Endothelial cell of umbilical vein (primary cell): ENCODE results near the gene STK24. TPM values are rescaled to one million over a fixed set of nuclear protein-coding genes. Genes with fewer than 3 reads are reported as not detected.

Source experiments
- BruUV-seq: library from RNA; stranded (reverse); fragments of 400-500 nt; replicated peaks from 2 replicates; lab custom pipeline; 2021; lab: Mats Ljungman, UMichigan
- CTCF ChIA-PET: fragments of 300-600, 350-600 bp; sonication (Branson Sonifier 250); formaldehyde crosslinking; loops from one replicate; lab custom pipeline; 2021; ENCODE audit warnings: antibody characterized with exemption, inconsistent platforms; lab: Charles Lee
- POLR2A ChIA-PET: fragments of 300-600, 350-600 bp; sonication (Branson Sonifier 250); formaldehyde crosslinking; loops from one replicate; lab custom pipeline; 2021; ENCODE audit warnings: antibody characterized with exemption, inconsistent platforms; lab: Charles Lee
- DNase-seq: peaks from one replicate; pipeline ENCODE4 v3.0.0-alpha.2; 2011; ENCODE audit warnings: low read depth, low spot score
- FAIRE-seq: peaks from 2 replicates; lab custom pipeline; 2011; peaks lifted over from hg19 to GRCh38; lab: Jason Lieb, UNC
- H2AFZ ChIP-seq: 2 replicates; pipeline ENCODE4 v1.6.0; 2012; ENCODE audit warnings: low read depth, low read length, control low read depth, inconsistent platforms
- H3K27ac ChIP-seq: 2 replicates; pipeline ENCODE4 v1.5.1; 2011; ENCODE audit warnings: low read depth, mild to moderate bottlenecking, control low read depth, low read length, moderate library complexity; ENCODE audit not compliant: insufficient read depth
- H3K27me3 ChIP-seq, 2 experiments: 2 replicates each; pipeline versions ENCODE4 v1.6.0 to v1.6.1; 2011; ENCODE audit warnings: low read length in 2 of 2, mixed read lengths in 1 of 2; ENCODE audit not compliant: control insufficient read depth in 2 of 2, insufficient read depth in 2 of 2
- H3K36me3 ChIP-seq, 2 experiments: 2 replicates in 1 of 2; 3 replicates in 1 of 2; pipeline ENCODE4 v1.5.1; 2011; ENCODE audit warnings: low read length in 2 of 2, mild to moderate bottlenecking in 1 of 2, moderate library complexity in 1 of 2; ENCODE audit not compliant: control insufficient read depth in 2 of 2, insufficient read depth in 2 of 2; ENCODE audit errors: extremely low read depth in 1 of 2
- H3K4me1 ChIP-seq: 3 replicates; pipeline ENCODE4 v1.5.1; 2011; ENCODE audit warnings: mild to moderate bottlenecking, low read length; ENCODE audit not compliant: control insufficient read depth, insufficient read depth; ENCODE audit errors: extremely low read depth
- H3K4me2 ChIP-seq: 2 replicates; pipeline ENCODE4 v1.6.1; 2011; ENCODE audit warnings: low read length, control low read depth, mixed read lengths; ENCODE audit not compliant: insufficient read depth
- H3K4me3 ChIP-seq, 3 experiments: fragments of 200-600 bp in 1 of 3; sonication (generic), shearing (Covaris generic) in 1 of 3; replicated peaks in 1 of 3; 2 replicates each; pipeline ENCODE4 v1.5.1; 2011 to 2016; ENCODE audit warnings: control low read depth in 3 of 3, low read length in 3 of 3, mild to moderate bottlenecking in 2 of 3, inconsistent platforms in 1 of 3, low read depth in 1 of 3, moderate library complexity in 1 of 3; ENCODE audit not compliant: insufficient read depth in 1 of 3
- H3K79me2 ChIP-seq: 2 replicates; pipeline ENCODE4 v1.6.0; 2012; ENCODE audit warnings: low read length, inconsistent platforms; ENCODE audit not compliant: control insufficient read depth, insufficient read depth
- H3K9ac ChIP-seq: replicated peaks from 2 replicates; pipeline ENCODE3; 2011; ENCODE audit warnings: low read length, control low read depth; ENCODE audit not compliant: insufficient read depth; ENCODE audit errors: extremely low read depth
- H3K9me1 ChIP-seq: replicated peaks from 3 replicates; pipeline ENCODE4 v1.6.0; 2011; ENCODE audit warnings: mild to moderate bottlenecking, low read length; ENCODE audit not compliant: control insufficient read depth, insufficient read depth; ENCODE audit errors: extremely low read depth
- H3K9me3 ChIP-seq: replicated peaks from 2 replicates; pipeline ENCODE4 v1.5.1; 2012; ENCODE audit warnings: low read length, inconsistent platforms; ENCODE audit not compliant: control insufficient read depth, insufficient read depth
- H4K20me1 ChIP-seq: replicated peaks from 2 replicates; pipeline ENCODE3; 2011; ENCODE audit warnings: mild to moderate bottlenecking, low read length; ENCODE audit not compliant: control insufficient read depth, insufficient read depth; ENCODE audit errors: extremely low read depth
- EZH2 ChIP-seq: IDR thresholded peaks from 2 replicates; pipeline ENCODE4 v1.6.1; 2012; ENCODE audit warnings: borderline replicate concordance, low read depth, mild to moderate bottlenecking, moderate library complexity, low read length, inconsistent platforms; ENCODE audit not compliant: severe bottlenecking
- FOS ChIP-seq: IDR thresholded peaks from 2 replicates; pipeline ENCODE4 v1.6.1; 2011; ENCODE audit warnings: mild to moderate bottlenecking, low read length, moderate library complexity, borderline replicate concordance; ENCODE audit not compliant: insufficient read depth
- GATA2 ChIP-seq: IDR thresholded peaks from 2 replicates; pipeline ENCODE4 v1.7.0; 2011; ENCODE audit warnings: low read depth, mild to moderate bottlenecking, moderate library complexity, mixed read lengths, low read length; ENCODE audit not compliant: insufficient read length, insufficient read depth
- JUN ChIP-seq: IDR thresholded peaks from 2 replicates; pipeline ENCODE4 v1.6.1; 2011; ENCODE audit warnings: borderline replicate concordance, low read depth; ENCODE audit not compliant: insufficient read length, insufficient read depth
- MYC ChIP-seq: IDR thresholded peaks from one replicate; pipeline ENCODE4 v1.6.1; 2011; ENCODE audit warnings: mild to moderate bottlenecking, low read depth, low read length
- POLR2A ChIP-seq: IDR thresholded peaks from 2 replicates; pipeline ENCODE4 v1.6.1; 2012; ENCODE audit warnings: low read depth, mild to moderate bottlenecking, control low read depth, low read length
- POLR2AphosphoS5 ChIP-seq: IDR thresholded peaks from 2 replicates; pipeline ENCODE4 v1.6.1; 2012; ENCODE audit warnings: low read depth, mild to moderate bottlenecking, control low read depth, low read length, moderate library complexity; ENCODE audit not compliant: insufficient read depth
- dilution Hi-C: fragments of 300-500 bp; cut with MboI; formaldehyde crosslinking; loops from one replicate; pipeline ENCODE4 v1.15.0; 2019; ENCODE audit warnings: low sequenced_read_pairs; ENCODE audit not compliant: extremely low pct_ligation_motif_present
- intact Hi-C: fragments of 100-400 bp; cut with micrococcal nuclease; formaldehyde crosslinking; loops from one replicate; pipeline ENCODE4 v1.10.0; 2022
- polyA plus RNA-seq, 4 experiments: library from polyadenylated mRNA; depleted of rRNA in 3 of 4; stranded (reverse) in 3 of 4; unstranded in 1 of 4; fragments of >200 nt; gene quantifications; 2 replicates each; pipeline versions ENCODE4 v1.2.1 to v1.2.3, GENCODE V29; 2011 to 2012; ENCODE audit warnings: missing spikeins in 1 of 4
- total RNA-seq: library from RNA; stranded (reverse); gene quantifications from 2 replicates; pipeline ENCODE4 v1.2.3, GENCODE V29; 2021
- TF ChIP-seq, protein P1 (sequence below): IDR thresholded peaks from 2 replicates; pipeline ENCODE4 v1.6.1; 2011; ENCODE audit not compliant: insufficient read depth, insufficient read length
- TF ChIP-seq, protein P2 (sequence below), 2 donors: IDR thresholded peaks; 1 replicate in 1 of 2; 2 replicates in 1 of 2; pipeline ENCODE4 v1.5.1; 2011; ENCODE audit warnings: low read length in 2 of 2, mild to moderate bottlenecking in 2 of 2, moderate library complexity in 2 of 2, control low read depth in 1 of 2, inconsistent platforms in 1 of 2, low read depth in 1 of 2; ENCODE audit not compliant: insufficient read depth in 1 of 2; ENCODE audit errors: extremely low read depth in 1 of 2

Gene STK24
- total and polyA plus RNA-seq, 2 donors (not counting 3 experiments of a cell fraction or from before 2014, with no cell fraction given), result 43.3 to 100 TPM

GRCh38 chr13:98459171-98459681 is 117.7 kb downstream of the STK24 start:
- no peak overlapping the region for H2AFZ ChIP-seq
- no peaks in the 10 kb centered on the region for H3K9me3 ChIP-seq
- H3K4me3 ChIP-seq, result no peak overlapping the region
- BruUV-seq, result no TSS peak
- H3K36me3 ChIP-seq, result peaks cover 7 to 57% of the 10 kb centered on the region in 2 experiments
- peaks cover 14% of the 10 kb centered on the region for H3K79me2 ChIP-seq
- DNase-seq (no peak), FAIRE-seq (no peak)
- no peaks in the 10 kb centered on the region for H4K20me1 ChIP-seq
- TF ChIP-seq, protein P1, sequence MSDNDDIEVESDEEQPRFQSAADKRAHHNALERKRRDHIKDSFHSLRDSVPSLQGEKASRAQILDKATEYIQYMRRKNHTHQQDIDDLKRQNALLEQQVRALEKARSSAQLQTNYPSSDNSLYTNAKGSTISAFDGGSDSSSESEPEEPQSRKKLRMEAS, result no peak
- TF ChIP-seq POLR2A (no peak), GATA2 (no peak), FOS (no peak), MYC (no peak), EZH2 (no peak), POLR2AphosphoS5 (no peak), JUN (no peak)
- TF ChIP-seq, protein P2, sequence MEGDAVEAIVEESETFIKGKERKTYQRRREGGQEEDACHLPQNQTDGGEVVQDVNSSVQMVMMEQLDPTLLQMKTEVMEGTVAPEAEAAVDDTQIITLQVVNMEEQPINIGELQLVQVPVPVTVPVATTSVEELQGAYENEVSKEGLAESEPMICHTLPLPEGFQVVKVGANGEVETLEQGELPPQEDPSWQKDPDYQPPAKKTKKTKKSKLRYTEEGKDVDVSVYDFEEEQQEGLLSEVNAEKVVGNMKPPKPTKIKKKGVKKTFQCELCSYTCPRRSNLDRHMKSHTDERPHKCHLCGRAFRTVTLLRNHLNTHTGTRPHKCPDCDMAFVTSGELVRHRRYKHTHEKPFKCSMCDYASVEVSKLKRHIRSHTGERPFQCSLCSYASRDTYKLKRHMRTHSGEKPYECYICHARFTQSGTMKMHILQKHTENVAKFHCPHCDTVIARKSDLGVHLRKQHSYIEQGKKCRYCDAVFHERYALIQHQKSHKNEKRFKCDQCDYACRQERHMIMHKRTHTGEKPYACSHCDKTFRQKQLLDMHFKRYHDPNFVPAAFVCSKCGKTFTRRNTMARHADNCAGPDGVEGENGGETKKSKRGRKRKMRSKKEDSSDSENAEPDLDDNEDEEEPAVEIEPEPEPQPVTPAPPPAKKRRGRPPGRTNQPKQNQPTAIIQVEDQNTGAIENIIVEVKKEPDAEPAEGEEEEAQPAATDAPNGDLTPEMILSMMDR (IDR thresholded peaks at IDR 0.05; ENCODE audit: extremely low read depth in 1 of 2, insufficient read depth in 1 of 2, low read depth in 1 of 2, low read length in 2 of 2), result no peak
- no peaks in the 10 kb centered on the region for H3K27me3 ChIP-seq
- H3K9ac ChIP-seq, result no peak overlapping the region
- H3K4me1 ChIP-seq, result no peaks in the 10 kb centered on the region
- POLR2A ChIA-PET, result no interaction called here
- intact Hi-C loops, result no loop called here
- no peak overlapping the region for H3K4me2 ChIP-seq
- H3K9me1 ChIP-seq, result no peaks in the 10 kb centered on the region
- dilution Hi-C loops, result no loop called here
- CTCF ChIA-PET, result no interaction called here
- H3K27ac ChIP-seq, result no peak overlapping the region
